CD4-positive, alpha-beta memory T cell (primary cell): ENCODE data around the gene RUVBL2. TPM values are rescaled to one million over a fixed set of nuclear protein-coding genes. Genes with fewer than 3 reads are reported as not detected.
A peak's percentile ranks its signal among the peaks of the same experiment; 100 is the strongest.

Source experiments
- CTCF ChIA-PET: fragments of 350-600 bp; sonication (Branson Sonifier 250); formaldehyde crosslinking; loops from one replicate; lab custom pipeline; 2021; ENCODE audit warnings: inconsistent platforms; ENCODE audit not compliant: partially characterized antibody; lab: Charles Lee
- POLR2A ChIA-PET: fragments of 350-600 bp; sonication (Branson Sonifier 250); formaldehyde crosslinking; loops from one replicate; lab custom pipeline; 2021; ENCODE audit not compliant: partially characterized antibody; lab: Charles Lee
- DNase-seq, 5 donors: peaks; one replicate each; pipeline versions ENCODE4 v3.0.0 to v3.0.0-alpha.2; 2020 to 2022; ENCODE audit warnings: mixed read lengths in 1 of 5
- H3K27ac ChIP-seq: one replicate; pipeline ENCODE4 v1.7.0; 2013; ENCODE audit warnings: low read depth, low read length
- H3K27me3 ChIP-seq: 2 replicates; pipeline ENCODE4 v1.7.0; 2013; ENCODE audit warnings: mild to moderate bottlenecking, low read length, moderate library complexity; ENCODE audit not compliant: insufficient read depth
- H3K36me3 ChIP-seq: 2 replicates; pipeline ENCODE4 v1.7.0; 2013; ENCODE audit warnings: mild to moderate bottlenecking, low read length, moderate library complexity; ENCODE audit not compliant: insufficient read depth
- H3K4me1 ChIP-seq: 2 replicates; pipeline ENCODE4 v1.7.0; 2013; ENCODE audit warnings: mild to moderate bottlenecking, low read length, moderate library complexity; ENCODE audit not compliant: insufficient read depth
- H3K4me3 ChIP-seq, 2 donors: one replicate each; pipeline ENCODE4 v1.7.0; 2013; ENCODE audit warnings: low read length in 2 of 2, mild to moderate bottlenecking in 1 of 2
- H3K9me3 ChIP-seq, 2 donors: one replicate each; pipeline ENCODE4 v1.7.0; 2013; ENCODE audit warnings: low read length in 2 of 2, control low read depth in 1 of 2; ENCODE audit not compliant: control insufficient read depth in 1 of 2
- H3K27ac Mint-ChIP-seq, 7 donors: one replicate each; pipeline ENCODE4 v1.8.0; 2020 to 2021; ENCODE audit warnings: mixed read lengths in 7 of 7, mild to moderate bottlenecking in 6 of 7, inconsistent platforms in 3 of 7, moderate library complexity in 3 of 7
- H3K27me3 Mint-ChIP-seq, 2 donors: one replicate each; pipeline ENCODE4 v1.8.0; 2020 to 2021; ENCODE audit warnings: mixed read lengths in 2 of 2
- H3K36me3 Mint-ChIP-seq, 2 donors: one replicate each; pipeline ENCODE4 v1.8.0; 2020 to 2021; ENCODE audit warnings: mixed read lengths in 2 of 2, inconsistent platforms in 1 of 2, mild to moderate bottlenecking in 1 of 2
- H3K4me1 Mint-ChIP-seq, 4 donors: one replicate each; pipeline ENCODE4 v1.8.0; 2020 to 2021; ENCODE audit warnings: mixed read lengths in 4 of 4, mild to moderate bottlenecking in 1 of 4
- H3K4me3 Mint-ChIP-seq, 8 donors: one replicate each; pipeline ENCODE4 v1.8.0; 2020 to 2021; ENCODE audit warnings: mixed read lengths in 8 of 8, mild to moderate bottlenecking in 7 of 8, moderate library complexity in 6 of 8, inconsistent platforms in 3 of 8
- H3K9me3 Mint-ChIP-seq, 8 donors: one replicate each; pipeline ENCODE4 v1.8.0; 2020 to 2021; ENCODE audit warnings: mixed read lengths in 8 of 8, mild to moderate bottlenecking in 5 of 8, inconsistent platforms in 3 of 8, moderate library complexity in 1 of 8
- intact Hi-C: fragments of 100-400 bp; cut with micrococcal nuclease; formaldehyde crosslinking; loops from one replicate; pipeline ENCODE4 v1.15.1; 2023
- polyA plus RNA-seq, 2 donors: library from polyadenylated mRNA; unstranded; fragments of 300-500 nt; fragmentation: Illumina TruSeq; gene quantifications; one replicate each; pipeline ENCODE4 v1.2.3, GENCODE V29; 2021
- total RNA-seq, 2 experiments: library from RNA; stranded (reverse); gene quantifications; one replicate each; pipeline ENCODE4 v1.2.3, GENCODE V29; 2021

The RUVBL2 gene
- total RNA-seq (10 to 100 TPM; 27.9 to 28.5 TPM), polyA plus RNA-seq (10 to 100 TPM; 48.6 to 51.9 TPM)

GRCh38 chr19:48993175-48994034, at the start of gene RUVBL2, which contains the start of gene GYS1:
Gene RUVBL2, plus strand, starts transcription at chr19:48993887. Its CDS starts 25 bp downstream, at chr19:48993912.
Gene GYS1, minus strand, starts transcription at chr19:48993309. Its CDS starts 197 bp downstream, at chr19:48993112.
- ChIA-PET POLR2A (interaction anchor here (0.7 to 4.1 kb wide), 36 partner anchors 9 to 820 kb away, joined by 3 to 68 read pairs (median 4); partner anchors contain the start of genes BAX, CA11, CGB7 and DHDH), CTCF (interaction anchor here (0.6 to 2.4 kb wide), 53 partner anchors 9 to 783 kb away, joined by 3 to 21 read pairs (median 4); partner anchors contain the start of genes BAX, CA11, FTL and HSD17B14)
- Mint-ChIP-seq H3K36me3 (peaks cover 4 to 20% of the 10 kb centered on the region in 2 donors), H3K27ac (peak within 1 kb of the TSS; percentile 84 to 99 (median 98)), H3K27me3 (no peaks in the 10 kb centered on the region), H3K4me1 (peaks cover 23 to 56% (median 31%) of the 10 kb centered on the region in 4 donors), H3K4me3 (peak within 1 kb of the TSS; percentile 90 to 98 (median 96)), H3K9me3 (no peaks in the 10 kb centered on the region)
- Histone ChIP-seq H3K4me1 (peaks cover 30% of the 10 kb centered on the region), H3K4me3 (peak within 1 kb of the TSS; percentile 91 to 98), H3K36me3 (no peaks in the 10 kb centered on the region), H3K27ac (peak within 1 kb of the TSS; percentile 82), H3K9me3 (no peaks in the 10 kb centered on the region), H3K27me3 (no peaks in the 10 kb centered on the region)
- DNase-seq = peak; percentile 99 to 100 (median 99)
- intact Hi-C loops = loop anchor here (1.0 to 10.0 kb wide), 10 partner anchors 25 to 647 kb away; partner anchors contain the start of genes C19orf73, CGB7, DBP and PPFIA3

GRCh38 chr19:48945415-48945814, 48.3 kb upstream of the RUVBL2 start:
- Histone ChIP-seq H3K36me3 (no peaks in the 10 kb centered on the region), H3K4me1 (no peaks in the 10 kb centered on the region), H3K9me3 (no peaks in the 10 kb centered on the region), H3K4me3 (no peak overlapping the region), H3K27ac (no peak overlapping the region), H3K27me3 (no peaks in the 10 kb centered on the region)
- H3K4me3 Mint-ChIP-seq = no peak overlapping the region
- intact Hi-C loops = no loop called here
- H3K36me3 Mint-ChIP-seq = peaks cover 0 to 6% of the 10 kb centered on the region in 2 donors
- H3K4me1 Mint-ChIP-seq = no peaks in the 10 kb centered on the region
- no peaks in the 10 kb centered on the region for H3K27me3 Mint-ChIP-seq
- peaks cover 0 to 7% (median 0%) of the 10 kb centered on the region in 8 donors for H3K9me3 Mint-ChIP-seq
- no peak for DNase-seq
- CTCF ChIA-PET = no interaction called here
- H3K27ac Mint-ChIP-seq = no peak overlapping the region
- POLR2A ChIA-PET = interaction anchor here (1.1 to 1.9 kb wide), 2 partner anchors 12 to 22 kb away, joined by 3 to 6 read pairs; partner anchors contain the start of gene DHDH

- H3K27me3 ChIP-seq = no peaks in the 10 kb centered on the region
- Mint-ChIP-seq H3K27me3 (no peaks in the 10 kb centered on the region), H3K9me3 (peaks cover 0 to 6% (median 0%) of the 10 kb centered on the region in 8 donors), H3K36me3 (peaks cover 0 to 6% of the 10 kb centered on the region in 2 donors), H3K4me1 (no peaks in the 10 kb centered on the region), H3K27ac (no peak overlapping the region), H3K4me3 (no peak overlapping the region)
- no peak overlapping the region for H3K4me3 ChIP-seq
- no peaks in the 10 kb centered on the region for H3K9me3 ChIP-seq
- intact Hi-C loops = no loop called here
- CTCF ChIA-PET = interaction anchor here (1.5 kb wide), 1 partner anchor 16 kb away, joined by 4 read pairs; no protein-coding TSS in a partner anchor
- POLR2A ChIA-PET = interaction anchor here (1.9 kb wide), 1 partner anchor 13 kb away, joined by 6 read pairs; the partner anchor contains the start of gene DHDH
- no peak for DNase-seq
- no peak overlapping the region for H3K27ac ChIP-seq
- no peaks in the 10 kb centered on the region for H3K4me1 ChIP-seq
- no peaks in the 10 kb centered on the region for H3K36me3 ChIP-seq
Observed at GRCh38 chr19:48945817-48946216, 47.9 kb upstream of the RUVBL2 start.

- Histone ChIP-seq H3K36me3 (no peaks in the 10 kb centered on the region), H3K4me3 (no peak overlapping the region), H3K27ac (no peak overlapping the region), H3K9me3 (no peaks in the 10 kb centered on the region), H3K27me3 (no peaks in the 10 kb centered on the region), H3K4me1 (no peaks in the 10 kb centered on the region)
- no peak overlapping the region for H3K4me3 Mint-ChIP-seq
- no peaks in the 10 kb centered on the region for H3K36me3 Mint-ChIP-seq
- H3K4me1 Mint-ChIP-seq = no peaks in the 10 kb centered on the region
- H3K9me3 Mint-ChIP-seq = peaks cover 0 to 4% (median 0%) of the 10 kb centered on the region in 8 donors
- ChIA-PET POLR2A (no interaction called here), CTCF (interaction anchor here (1.0 to 1.5 kb wide), 2 partner anchors 15 to 105 kb away, joined by 3 to 4 read pairs; no protein-coding TSS in a partner anchor)
- no peak overlapping the region for H3K27ac Mint-ChIP-seq
- DNase-seq = no peak
- intact Hi-C loops = no loop called here
- H3K27me3 Mint-ChIP-seq = no peaks in the 10 kb centered on the region
Observed at GRCh38 chr19:48946463-48947257, 47.0 kb upstream of the RUVBL2 start.

GRCh38 chr19:48947258-48947542, 46.5 kb upstream of the RUVBL2 start:
- CTCF ChIA-PET = interaction anchor here (1.0 to 1.5 kb wide), 2 partner anchors 15 to 105 kb away, joined by 3 to 4 read pairs; no protein-coding TSS in a partner anchor
- H3K9me3 ChIP-seq = no peaks in the 10 kb centered on the region
- no peaks in the 10 kb centered on the region for H3K4me1 ChIP-seq
- H3K4me3 Mint-ChIP-seq = no peak overlapping the region
- no peaks in the 10 kb centered on the region for H3K36me3 ChIP-seq
- no peaks in the 10 kb centered on the region for H3K4me1 Mint-ChIP-seq
- H3K27ac Mint-ChIP-seq = no peak overlapping the region
- H3K27me3 Mint-ChIP-seq = no peaks in the 10 kb centered on the region
- no peaks in the 10 kb centered on the region for H3K36me3 Mint-ChIP-seq
- H3K27me3 ChIP-seq = no peaks in the 10 kb centered on the region
- intact Hi-C loops = no loop called here
- POLR2A ChIA-PET = no interaction called here
- H3K4me3 ChIP-seq = no peak overlapping the region
- H3K27ac ChIP-seq = no peak overlapping the region
- no peak for DNase-seq
- peaks cover 0 to 4% (median 0%) of the 10 kb centered on the region in 8 donors for H3K9me3 Mint-ChIP-seq

- Mint-ChIP-seq H3K4me1 (peaks cover 3 to 7% (median 4%) of the 10 kb centered on the region in 4 donors), H3K27ac (peak overlapping the region in 1 of 7 donors; percentile 41), H3K36me3 (peaks cover 0 to 3% of the 10 kb centered on the region in 2 donors), H3K27me3 (no peaks in the 10 kb centered on the region), H3K4me3 (no peak overlapping the region), H3K9me3 (peaks cover 0 to 4% (median 0%) of the 10 kb centered on the region in 8 donors)
- intact Hi-C loops = no loop called here
- POLR2A ChIA-PET = interaction anchor here (1.2 kb wide), 1 partner anchor 140 kb away, joined by 3 read pairs; no protein-coding TSS in a partner anchor
- H3K9me3 ChIP-seq = no peaks in the 10 kb centered on the region
- CTCF ChIA-PET = interaction anchor here (1.0 kb wide), 1 partner anchor 163 kb away, joined by 3 read pairs; no protein-coding TSS in a partner anchor
- DNase-seq = no peak
- H3K4me3 ChIP-seq = no peak overlapping the region
- H3K4me1 ChIP-seq = peaks cover 7% of the 10 kb centered on the region
- H3K27ac ChIP-seq = no peak overlapping the region
- no peaks in the 10 kb centered on the region for H3K27me3 ChIP-seq
- H3K36me3 ChIP-seq = no peaks in the 10 kb centered on the region
Observed at GRCh38 chr19:48950159-48950558, 43.5 kb upstream of the RUVBL2 start.
